IMR-90 (cell line): Measurements from ENCODE around the gene BRCA2.

Source experiments
- POLR2A ChIP-seq: IDR thresholded peaks from 2 replicates; pipeline ENCODE4 v1.6.1; 2012; ENCODE audit warnings: mild to moderate bottlenecking, low read depth, low read length
- TF ChIP-seq, protein P1 (sequence below): conservative IDR thresholded peaks from 2 replicates; pipeline ENCODE4 v1.5.1; 2012; ENCODE audit warnings: mild to moderate bottlenecking, low read depth, low read length, improper control_type of control experiment

DNA sequence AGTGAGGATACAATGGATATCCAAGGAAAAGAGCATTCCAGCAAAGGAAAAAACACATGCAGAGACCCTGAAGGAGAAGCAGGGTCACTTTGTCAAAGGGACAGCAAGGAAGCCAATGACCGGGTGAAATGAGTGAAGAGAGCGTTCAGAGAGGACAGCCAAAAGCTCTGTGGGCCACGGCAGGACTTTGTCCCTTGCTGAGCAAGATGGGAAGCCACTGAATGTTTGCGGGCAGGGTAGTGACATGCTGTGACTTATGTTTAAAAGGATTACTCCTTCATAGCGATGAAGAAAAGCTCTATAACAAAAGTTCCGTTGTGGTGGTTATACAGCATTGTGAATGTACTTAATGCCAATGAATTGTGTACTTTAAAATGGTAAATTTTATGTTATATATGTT, 16.6 kb upstream of the BRCA2 start:
- TF ChIP-seq POLR2A: no peak
- TF ChIP-seq, protein P1, sequence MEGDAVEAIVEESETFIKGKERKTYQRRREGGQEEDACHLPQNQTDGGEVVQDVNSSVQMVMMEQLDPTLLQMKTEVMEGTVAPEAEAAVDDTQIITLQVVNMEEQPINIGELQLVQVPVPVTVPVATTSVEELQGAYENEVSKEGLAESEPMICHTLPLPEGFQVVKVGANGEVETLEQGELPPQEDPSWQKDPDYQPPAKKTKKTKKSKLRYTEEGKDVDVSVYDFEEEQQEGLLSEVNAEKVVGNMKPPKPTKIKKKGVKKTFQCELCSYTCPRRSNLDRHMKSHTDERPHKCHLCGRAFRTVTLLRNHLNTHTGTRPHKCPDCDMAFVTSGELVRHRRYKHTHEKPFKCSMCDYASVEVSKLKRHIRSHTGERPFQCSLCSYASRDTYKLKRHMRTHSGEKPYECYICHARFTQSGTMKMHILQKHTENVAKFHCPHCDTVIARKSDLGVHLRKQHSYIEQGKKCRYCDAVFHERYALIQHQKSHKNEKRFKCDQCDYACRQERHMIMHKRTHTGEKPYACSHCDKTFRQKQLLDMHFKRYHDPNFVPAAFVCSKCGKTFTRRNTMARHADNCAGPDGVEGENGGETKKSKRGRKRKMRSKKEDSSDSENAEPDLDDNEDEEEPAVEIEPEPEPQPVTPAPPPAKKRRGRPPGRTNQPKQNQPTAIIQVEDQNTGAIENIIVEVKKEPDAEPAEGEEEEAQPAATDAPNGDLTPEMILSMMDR: no peak
